LNCAP (cell line): Measurements from ENCODE around the gene SSTR3.

Source experiments
- CTCF ChIP-seq: fragments of 450-650 bp; IDR thresholded peaks from 2 replicates; pipeline ENCODE4 v1.5.1; 2017; ENCODE audit warnings: mild to moderate bottlenecking

Gene SSTR3

GRCh38 chr22:37240941-37241320 is 28.7 kb upstream of the SSTR3 start:
- TF ChIP-seq CTCF, result no peak

GRCh38 chr22:37240240-37240940 is 28.1 kb upstream of the SSTR3 start:
- no peak for TF ChIP-seq CTCF

- TF ChIP-seq CTCF, result no peak
Observed at GRCh38 chr22:37239336-37240239, 27.3 kb upstream of the SSTR3 start.

GRCh38 chr22:37237371-37238268 is 25.3 kb upstream of the SSTR3 start:
- TF ChIP-seq CTCF, result no peak

GRCh38 chr22:37235897-37236607 is 23.8 kb upstream of the SSTR3 start:
- TF ChIP-seq CTCF, result no peak

GRCh38 chr22:37234736-37235711 is 22.7 kb upstream of the SSTR3 start:
- no peak for TF ChIP-seq CTCF
